B cell (primary cell): ENCODE data around the gene SMIM30. TPM values are rescaled to one million over a fixed set of nuclear protein-coding genes. Genes with fewer than 3 reads are reported as not detected.
"Not testable (repeated sequence)": the region's sequence is repeated elsewhere in the genome, so short reads cannot be mapped to it uniquely, and the experiment has no call there.

ENCODE experiments used
- ATAC-seq: fragments of 200-7000 bp; cut with Tn5 transposase; one replicate; pipeline ENCODE4 v1.10.0; 2021; ENCODE audit warnings: low read depth, mild to moderate bottlenecking, moderate number of reproducible peaks, moderate library complexity
- CTCF ChIA-PET: fragments of 350-600 bp; sonication (Branson Sonifier 250); formaldehyde crosslinking; loops from one replicate; lab custom pipeline; 2021; ENCODE audit warnings: antibody characterized with exemption, inconsistent platforms; lab: Charles Lee
- POLR2A ChIA-PET: fragments of 350-600 bp; sonication (Branson Sonifier 250); formaldehyde crosslinking; loops from one replicate; lab custom pipeline; 2021; ENCODE audit warnings: antibody characterized with exemption; lab: Charles Lee
- DNase-seq: peaks from one replicate; pipeline ENCODE4 v3.0.0; 2013
- H2AFZ ChIP-seq: 2 replicates; pipeline ENCODE4 v1.6.1; 2012; ENCODE audit warnings: mild to moderate bottlenecking, low read depth, low read length; ENCODE audit not compliant: insufficient read depth, poor library complexity, severe bottlenecking
- H3K27ac ChIP-seq, 2 donors: 1 replicate in 1 of 2; 2 replicates in 1 of 2; pipeline ENCODE4 v1.5.1; 2012 to 2013; ENCODE audit warnings: low read length in 2 of 2, mild to moderate bottlenecking in 2 of 2, moderate library complexity in 1 of 2
- H3K27me3 ChIP-seq, 4 experiments: fragments of 200-600 bp in 1 of 4; sonication (generic) in 1 of 4; replicated peaks in 1 of 4; 1 replicate in 2 of 4; 2 replicates in 2 of 4; pipeline versions ENCODE4 v1.6.1 to v1.7.0; 2013 to 2016; ENCODE audit warnings: low read length in 3 of 4, mild to moderate bottlenecking in 2 of 4, mixed read lengths in 1 of 4, moderate library complexity in 1 of 4; ENCODE audit not compliant: insufficient read depth in 4 of 4, control insufficient read depth in 3 of 4; ENCODE audit errors: control extremely low read depth in 1 of 4
- H3K36me3 ChIP-seq, 2 experiments: replicated peaks in 1 of 2; 1 replicate in 1 of 2; 2 replicates in 1 of 2; pipeline versions ENCODE4 v1.6.1 to v1.7.1; 2013; ENCODE audit warnings: low read length in 1 of 2; ENCODE audit not compliant: insufficient read depth in 2 of 2, control insufficient read depth in 1 of 2; ENCODE audit errors: control extremely low read depth in 1 of 2, extremely low read depth in 1 of 2
- H3K4me1 ChIP-seq, 2 donors: fragments of 200-600 bp in 1 of 2; sonication (generic) in 1 of 2; 1 replicate in 1 of 2; 2 replicates in 1 of 2; pipeline versions ENCODE4 v1.5.1 to v1.6.1; 2013 to 2017; ENCODE audit warnings: low read length in 2 of 2; ENCODE audit not compliant: control insufficient read depth in 2 of 2, insufficient read depth in 2 of 2
- H3K4me2 ChIP-seq: replicated peaks from 2 replicates; pipeline ENCODE3; 2012; ENCODE audit warnings: mild to moderate bottlenecking, low read depth, low read length; ENCODE audit not compliant: poor library complexity, severe bottlenecking
- H3K4me3 ChIP-seq, 5 experiments: fragments of 200-600 bp in 1 of 5; sonication (generic) in 1 of 5; 1 replicate in 3 of 5; 2 replicates in 2 of 5; pipeline versions ENCODE4 v1.5.1 to v1.7.0; 2011 to 2016; ENCODE audit warnings: low read length in 4 of 5, mild to moderate bottlenecking in 4 of 5, low read depth in 2 of 5, control low read depth in 1 of 5, moderate library complexity in 1 of 5; ENCODE audit not compliant: insufficient read depth in 1 of 5; ENCODE audit errors: control extremely low read depth in 1 of 5, extremely low read depth in 1 of 5
- H3K79me2 ChIP-seq: fragments of 200-600 bp; sonication (generic); one replicate; pipeline ENCODE4 v1.6.0; 2016; ENCODE audit warnings: low read length; ENCODE audit not compliant: control insufficient read depth, insufficient read depth
- H3K9ac ChIP-seq: fragments of 200-600 bp; sonication (generic); 2 replicates; pipeline ENCODE4 v1.6.1; 2017; ENCODE audit warnings: mild to moderate bottlenecking, low read length, moderate library complexity
- H3K9me3 ChIP-seq, 3 donors: one replicate each; pipeline versions ENCODE4 v1.6.1 to v1.7.1; 2013; ENCODE audit warnings: low read length in 2 of 3; ENCODE audit not compliant: control insufficient read depth in 2 of 3, insufficient read depth in 1 of 3; ENCODE audit errors: control extremely low read depth in 1 of 3
- H4K20me1 ChIP-seq: 2 replicates; pipeline ENCODE4 v1.6.0; 2012; ENCODE audit warnings: mild to moderate bottlenecking, low read length; ENCODE audit not compliant: insufficient read depth, control insufficient read depth, poor library complexity, severe bottlenecking
- H3K27ac Mint-ChIP-seq: one replicate; pipeline ENCODE4 v1.8.0; 2021; ENCODE audit warnings: mixed read lengths
- H3K27me3 Mint-ChIP-seq: one replicate; pipeline ENCODE4 v1.8.0; 2021; ENCODE audit warnings: mixed read lengths
- H3K4me1 Mint-ChIP-seq: one replicate; pipeline ENCODE4 v1.8.0; 2021; ENCODE audit warnings: mixed read lengths
- H3K4me3 Mint-ChIP-seq: one replicate; pipeline ENCODE4 v1.8.0; 2021; ENCODE audit warnings: mixed read lengths
- H3K9me3 Mint-ChIP-seq: one replicate; pipeline ENCODE4 v1.8.0; 2022; ENCODE audit warnings: mixed read lengths; ENCODE audit not compliant: insufficient read depth
- EZH2 ChIP-seq: IDR thresholded peaks from 2 replicates; pipeline ENCODE4 v1.6.1; 2012; ENCODE audit warnings: borderline replicate concordance, low read depth, mild to moderate bottlenecking, moderate library complexity, low read length; ENCODE audit not compliant: insufficient read depth, poor library complexity, severe bottlenecking
- WGBS: methylation state at CpG from one replicate; pipeline ENCODE4 v1.1.5; 2013; ENCODE audit warnings: missing lambda C conversion rate; ENCODE audit not compliant: insufficient coverage; 5-methylcytosine and 5-hydroxymethylcytosine counted together
- intact Hi-C: fragments of 100-400 bp; cut with micrococcal nuclease; formaldehyde crosslinking; loops from one replicate; pipeline ENCODE4 v1.10.0; 2022
- polyA plus RNA-seq: library from polyadenylated mRNA; depleted of rRNA; stranded (reverse); fragments of >200 nt; gene quantifications from 2 replicates; pipeline ENCODE4 v1.2.3, GENCODE V29; 2012
- total RNA-seq, 2 donors: library from RNA; stranded (reverse); fragments of 120-200 nt in 1 of 2; gene quantifications; 1 replicate in 1 of 2; 2 replicates in 1 of 2; pipeline versions ENCODE4 v1.2.3 to v1.2.4, GENCODE V29; 2013 to 2022
- TF ChIP-seq, protein P1 (sequence below): fragments of 200-600 bp; IDR thresholded peaks from one replicate; pipeline ENCODE4 v1.8.0; 2022; ENCODE audit warnings: antibody characterized with exemption, mild to moderate bottlenecking

Gene SMIM30
- total and polyA plus RNA-seq, 2 donors (not counting 1 experiment from before 2014, with no cell fraction given), result 7.2 to 24.4 TPM

DNA sequence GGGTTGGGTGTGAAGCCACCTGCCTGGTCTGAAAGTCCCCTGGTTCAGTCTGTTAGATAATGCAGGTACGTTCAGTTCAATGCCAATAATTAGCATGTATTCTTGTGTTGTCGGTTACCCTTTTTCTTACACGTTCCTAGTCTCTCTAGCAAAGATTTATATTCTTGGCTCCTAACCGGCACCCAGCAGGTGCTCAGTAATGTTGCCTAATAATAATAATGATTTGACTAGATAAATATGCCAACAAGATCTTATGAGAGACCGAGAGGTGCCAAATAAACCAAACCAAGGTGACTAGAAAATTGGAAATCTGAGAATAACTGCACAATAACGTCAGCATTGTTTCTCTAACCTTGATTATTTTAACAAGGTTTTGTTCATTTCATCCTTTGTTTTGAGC, 1.1 kb upstream of the SMIM30 start:
- Mint-ChIP-seq H3K27me3 (no peaks in the 10 kb centered on the region), H3K4me1 (peaks cover 23% of the 10 kb centered on the region), H3K4me3 (peak overlapping the region; percentile 96), H3K27ac (peak overlapping the region; percentile 58), H3K9me3 (no peaks in the 10 kb centered on the region)
- no peak for ATAC-seq
- 100% methylated on average over 4 of the region's 6 CpGs for WGBS
- Histone ChIP-seq H3K4me3 (no peak overlapping the region), H3K79me2 (no peaks in the 10 kb centered on the region), H3K27me3 (no peaks in the 10 kb centered on the region), H3K36me3 (no peaks in the 10 kb centered on the region), H3K4me1 (peaks cover 8 to 11% of the 10 kb centered on the region in 2 donors), H3K27ac (no peak overlapping the region), H3K9ac (no peak overlapping the region), H3K4me2 (no peak overlapping the region), H3K9me3 (no peaks in the 10 kb centered on the region), H4K20me1 (no peaks in the 10 kb centered on the region), H2AFZ (peak overlapping the region; percentile 97)
- DNase-seq, result no peak
- intact Hi-C loops, result loop anchor here (2.0 to 10.0 kb wide), 2 partner anchors 727 to 1555 kb away; partner anchors contain the start of gene IMMP2L
- TF ChIP-seq, protein P1, sequence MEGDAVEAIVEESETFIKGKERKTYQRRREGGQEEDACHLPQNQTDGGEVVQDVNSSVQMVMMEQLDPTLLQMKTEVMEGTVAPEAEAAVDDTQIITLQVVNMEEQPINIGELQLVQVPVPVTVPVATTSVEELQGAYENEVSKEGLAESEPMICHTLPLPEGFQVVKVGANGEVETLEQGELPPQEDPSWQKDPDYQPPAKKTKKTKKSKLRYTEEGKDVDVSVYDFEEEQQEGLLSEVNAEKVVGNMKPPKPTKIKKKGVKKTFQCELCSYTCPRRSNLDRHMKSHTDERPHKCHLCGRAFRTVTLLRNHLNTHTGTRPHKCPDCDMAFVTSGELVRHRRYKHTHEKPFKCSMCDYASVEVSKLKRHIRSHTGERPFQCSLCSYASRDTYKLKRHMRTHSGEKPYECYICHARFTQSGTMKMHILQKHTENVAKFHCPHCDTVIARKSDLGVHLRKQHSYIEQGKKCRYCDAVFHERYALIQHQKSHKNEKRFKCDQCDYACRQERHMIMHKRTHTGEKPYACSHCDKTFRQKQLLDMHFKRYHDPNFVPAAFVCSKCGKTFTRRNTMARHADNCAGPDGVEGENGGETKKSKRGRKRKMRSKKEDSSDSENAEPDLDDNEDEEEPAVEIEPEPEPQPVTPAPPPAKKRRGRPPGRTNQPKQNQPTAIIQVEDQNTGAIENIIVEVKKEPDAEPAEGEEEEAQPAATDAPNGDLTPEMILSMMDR, result no peak
- no peak for TF ChIP-seq EZH2
- POLR2A ChIA-PET, result no interaction called here
- CTCF ChIA-PET, result no interaction called here

DNA sequence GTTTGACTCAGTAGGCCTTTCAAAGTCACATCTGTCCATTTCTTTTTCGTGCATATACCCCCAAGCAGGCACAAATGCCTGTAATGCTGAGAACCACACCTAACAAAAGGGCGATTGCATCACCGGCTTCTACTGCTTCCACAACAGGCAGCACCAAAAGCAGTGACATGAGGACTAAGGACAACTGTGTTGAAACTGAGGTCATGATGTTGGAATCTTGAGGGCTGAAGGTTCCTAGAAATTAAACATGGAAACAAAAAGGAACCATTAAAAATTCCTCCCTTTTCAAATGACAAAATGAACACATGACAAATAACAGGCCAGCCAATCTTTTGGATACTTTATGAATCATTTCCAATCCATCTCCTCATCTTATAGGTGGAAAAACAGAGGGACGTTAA, 980 bp downstream of the SMIM30 start:
- H3K4me3 ChIP-seq, result peak overlapping the region in 1 of 5 experiments; percentile 76

More for the DNA sequence above, 980 bp downstream of the SMIM30 start:
- DNase-seq, H2AFZ ChIP-seq, ATAC-seq, H4K20me1 ChIP-seq, POLR2A ChIA-PET, H3K79me2 ChIP-seq, CTCF ChIA-PET, H3K9me3 Mint-ChIP-seq, H3K9me3 ChIP-seq, H3K36me3 ChIP-seq, H3K27ac ChIP-seq, H3K27me3 Mint-ChIP-seq, H3K27me3 ChIP-seq: not testable (repeated sequence)
- Mint-ChIP-seq H3K4me1 (peaks cover 23% of the 10 kb centered on the region), H3K4me3 (peak overlapping the region; percentile 96), H3K27ac (peak overlapping the region; percentile 53)
- 86% methylated on average over 1 of the region's 4 CpGs for WGBS
- intact Hi-C loops, result loop anchor here (10.0 kb wide), 1 partner anchor 1553 kb away; the partner anchor contains the start of gene IMMP2L
- peak overlapping the region; percentile 82 for H3K4me2 ChIP-seq
- H3K9ac ChIP-seq, result peak overlapping the region; percentile 77
- H3K4me1 ChIP-seq, result peaks cover 8 to 11% of the 10 kb centered on the region in 2 donors
